ENCODE measurements around the gene TAP2.
"Not testable (repeated sequence)": the region's sequence is repeated elsewhere in the genome, so short reads cannot be mapped to it uniquely, and the experiment has no call there.

TAP2 gene

DNA sequence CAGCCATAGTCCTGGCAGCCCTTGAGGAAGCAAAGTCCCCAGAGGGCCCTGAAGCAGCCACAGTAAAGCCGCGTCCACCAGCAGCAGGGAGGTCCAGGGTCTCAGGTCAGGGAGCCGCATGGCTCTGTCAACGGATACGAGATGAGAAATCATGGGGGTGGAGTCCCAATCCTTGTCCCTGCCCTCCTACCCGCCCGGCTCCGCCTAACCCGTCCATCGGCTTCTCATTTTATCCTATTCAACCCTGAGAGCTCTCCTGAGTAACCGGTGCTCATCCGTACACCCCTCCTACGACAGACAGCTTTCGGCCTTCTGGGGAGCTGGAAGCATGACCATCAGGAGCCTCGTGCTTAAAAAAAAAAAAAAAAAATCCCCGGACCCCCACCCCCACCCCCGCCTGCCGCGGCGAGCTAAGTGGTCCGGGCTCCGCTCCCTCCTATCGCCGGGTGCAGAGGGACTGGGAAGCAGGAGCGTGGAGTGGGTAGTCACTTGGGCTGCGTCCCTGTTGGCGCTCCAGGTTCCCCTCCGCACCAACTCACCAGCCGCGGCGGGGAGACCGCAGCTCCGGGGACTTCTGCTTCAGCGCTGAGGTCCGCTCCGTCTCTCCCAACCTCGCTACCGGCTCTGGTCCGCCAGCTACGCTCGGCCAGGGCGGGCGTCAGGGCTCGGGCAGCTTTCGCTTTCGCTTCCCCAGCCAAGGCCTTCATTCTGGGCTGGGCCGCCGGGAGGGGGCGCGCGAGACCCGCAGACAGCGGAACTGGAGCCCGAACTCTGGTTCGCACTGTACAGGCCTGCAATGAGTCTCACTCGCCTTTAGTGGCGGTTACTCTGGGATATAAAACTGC lies at the start of gene TAP2:
Gene TAP2 (minus strand): TSS at position 626 of the 845 bp plus-strand sequence. CDS start 506 bp downstream, at position 120.
- no peak for DNase-seq (ENCODE audit: low read depth)

DNA sequence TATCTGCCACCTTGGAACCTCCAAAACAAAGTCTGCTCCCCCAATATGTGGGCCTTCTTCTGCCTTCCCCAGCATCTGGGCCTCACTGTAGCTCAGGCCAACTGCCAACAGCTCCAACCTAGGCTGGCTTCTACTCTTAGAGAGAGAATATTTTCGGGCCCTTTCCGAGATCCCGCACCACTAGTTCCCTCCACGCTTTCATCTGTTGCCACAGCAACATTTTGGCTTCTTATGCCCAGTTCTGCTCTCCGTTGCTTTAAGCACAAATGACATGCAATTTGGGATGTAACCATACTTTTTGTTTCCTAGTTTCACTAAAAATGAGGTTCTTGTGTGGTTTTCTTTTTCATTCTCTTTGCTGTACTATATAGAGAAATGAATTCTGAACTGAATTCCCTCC lies 49.1 kb upstream of the TAP2 start:
- no peak for DNase-seq (ENCODE audit: low read depth)

DNA sequence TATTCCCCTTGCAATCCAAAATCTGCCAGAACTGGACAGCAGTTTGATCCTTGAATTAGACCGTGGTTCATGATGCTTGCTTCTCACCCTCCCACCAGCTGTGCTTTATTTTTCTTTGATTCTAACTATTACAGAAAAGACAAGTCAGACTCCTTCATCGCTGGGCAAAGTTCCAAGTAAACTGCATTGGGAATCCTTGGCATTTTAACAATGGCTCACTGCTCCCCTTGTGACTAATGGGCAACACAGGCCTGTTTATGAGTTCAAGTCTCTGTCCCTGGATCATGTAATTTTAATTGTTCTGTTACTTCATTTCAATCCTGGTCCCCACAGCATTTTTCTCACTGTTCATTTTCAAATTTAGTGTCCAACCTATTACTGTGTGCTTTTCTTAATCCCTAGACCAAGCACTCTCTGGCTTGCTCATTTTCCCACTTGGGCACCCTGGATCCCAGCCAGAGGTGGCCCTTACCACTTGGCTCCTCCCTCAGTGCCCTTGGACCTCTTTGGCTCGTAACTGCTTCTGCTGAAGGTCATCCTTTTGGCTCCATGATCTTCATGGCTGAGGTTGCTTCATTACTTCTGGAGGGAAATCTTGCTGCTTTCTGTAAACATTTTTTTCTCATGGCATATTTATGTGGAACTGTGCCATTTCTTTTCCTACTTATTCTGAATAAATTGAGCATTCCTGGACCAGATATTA lies 48.3 kb upstream of the TAP2 start:
- peak; percentile 20 for DNase-seq (ENCODE audit: low read depth)

DNA sequence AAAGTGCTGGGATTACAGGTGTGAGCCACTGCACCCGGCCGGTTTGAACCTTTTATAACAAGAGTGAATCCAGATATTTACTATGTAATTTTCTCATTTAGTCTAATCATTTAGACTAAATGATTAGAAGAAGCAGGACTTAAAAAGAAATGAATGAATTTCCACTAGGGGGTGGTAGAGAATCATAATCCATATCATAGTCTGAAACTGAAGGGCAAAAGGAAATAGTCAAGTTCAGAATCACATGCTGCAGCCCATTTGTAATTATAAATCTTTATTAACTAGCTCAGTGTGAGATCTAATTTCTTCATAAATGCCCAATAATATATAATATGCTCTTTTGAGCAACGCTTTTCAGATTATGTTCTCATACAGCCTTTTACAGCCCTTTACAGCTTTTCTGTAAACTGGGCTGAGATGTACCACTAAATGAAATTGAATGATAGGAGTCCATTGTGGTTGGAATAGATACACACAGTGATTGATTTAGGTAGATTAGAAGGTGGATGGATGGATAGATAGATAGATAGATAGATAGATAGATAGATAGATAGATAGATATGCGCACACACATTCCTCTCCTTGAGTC lies 47.3 kb upstream of the TAP2 start:
- peak; percentile 34 for DNase-seq (ENCODE audit: low read depth)

DNA sequence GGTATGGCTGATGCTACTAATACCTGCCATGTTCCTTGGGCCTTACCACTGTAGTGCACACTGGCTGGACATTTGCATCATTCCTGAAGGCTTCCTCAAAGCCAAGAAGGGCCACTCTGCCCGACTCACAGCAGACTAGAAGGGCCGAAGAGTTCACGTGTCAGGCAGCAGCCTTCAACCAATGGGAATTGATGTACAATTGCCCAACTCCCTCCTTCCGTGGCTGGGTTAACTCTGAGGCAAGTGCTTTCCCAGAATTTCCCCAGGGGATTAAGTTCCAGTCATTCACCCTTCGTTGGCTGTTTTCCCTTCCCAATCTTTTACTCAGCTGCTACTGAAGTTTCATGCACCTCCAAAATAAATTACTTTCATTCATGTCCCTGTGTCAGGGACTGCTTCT lies 45.2 kb upstream of the TAP2 start:
- DNase-seq (ENCODE audit: low read depth), result peak; percentile 44

DNA sequence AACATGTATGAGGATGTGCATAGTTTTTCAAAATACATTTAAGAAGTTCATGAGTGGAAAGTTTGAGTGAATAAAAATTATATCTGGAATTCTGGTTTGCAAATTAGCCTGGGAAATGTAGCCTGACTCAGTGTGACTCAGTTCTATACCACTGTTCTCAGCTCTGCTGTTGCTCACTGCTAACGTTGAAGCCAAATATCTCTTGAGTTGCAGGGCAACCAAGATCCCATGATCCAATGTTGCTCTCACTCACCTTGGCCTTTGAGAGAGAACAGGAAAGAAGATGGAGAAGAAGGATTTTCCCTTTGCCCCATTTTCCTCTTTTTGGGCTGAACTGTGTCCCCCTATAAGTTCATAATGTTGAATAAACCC lies 44.3 kb upstream of the TAP2 start:
- DNase-seq (ENCODE audit: low read depth), result peak; percentile 30

DNA sequence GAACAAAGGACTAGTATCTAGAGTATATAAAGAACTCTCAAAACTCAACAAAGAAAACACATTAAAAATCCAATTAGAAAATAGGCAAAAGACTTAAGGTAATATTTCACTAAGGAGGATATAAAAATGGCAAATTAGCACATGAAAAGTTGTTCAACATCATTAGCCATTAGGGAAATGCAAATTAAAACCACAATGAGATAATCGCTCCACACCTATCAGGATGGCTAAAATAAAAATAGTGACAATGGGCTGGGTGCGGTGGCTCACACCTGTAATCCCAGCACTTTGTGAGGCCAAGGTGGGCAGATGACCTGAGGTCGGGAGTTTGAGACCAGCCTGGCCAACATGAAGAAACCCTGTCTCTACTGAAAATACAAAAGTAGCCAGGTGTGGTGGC lies 42.4 kb upstream of the TAP2 start:
- not testable (repeated sequence) for DNase-seq (ENCODE audit: low read depth)

DNA sequence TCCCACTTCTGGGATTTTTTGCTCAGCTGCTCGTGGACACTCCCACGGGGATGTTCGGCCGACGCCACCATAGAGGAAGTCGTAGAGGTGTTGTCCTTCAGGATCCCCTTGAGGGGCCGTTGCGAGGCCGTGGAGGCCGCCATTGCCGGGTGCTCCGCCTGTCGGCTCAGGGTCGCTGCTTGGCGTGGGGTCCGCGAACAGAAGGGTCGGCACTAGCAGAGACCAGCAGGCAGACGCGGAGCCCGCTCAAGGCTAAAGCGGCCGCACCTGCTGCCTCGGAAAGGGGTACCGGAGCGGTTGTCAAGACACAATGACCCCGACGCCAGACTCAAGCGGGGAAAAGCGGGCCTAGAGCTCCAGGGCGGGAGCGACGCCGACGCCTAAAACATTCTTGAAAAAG lies 41.2 kb upstream of the TAP2 start:
- DNase-seq (ENCODE audit: low read depth), result no peak

DNA sequence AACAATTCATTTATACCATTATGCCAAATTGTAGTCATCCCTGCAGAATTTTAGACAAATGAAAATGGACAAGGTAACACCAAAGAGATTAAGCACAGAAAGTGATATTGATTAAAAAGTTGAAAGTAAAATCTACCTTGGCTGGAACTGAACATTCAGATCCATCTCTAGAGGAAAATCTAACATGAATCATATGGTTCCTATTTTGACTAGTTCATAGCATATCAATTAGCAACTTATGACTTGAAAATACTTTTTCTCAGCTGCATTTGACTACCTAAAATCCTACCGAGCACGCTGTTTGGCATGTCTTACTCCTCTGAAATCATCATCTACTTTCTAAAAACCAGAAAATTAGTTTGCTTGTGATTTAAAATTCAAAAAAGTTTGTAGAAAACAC lies 38.1 kb upstream of the TAP2 start:
- DNase-seq (ENCODE audit: low read depth), result no peak

DNA sequence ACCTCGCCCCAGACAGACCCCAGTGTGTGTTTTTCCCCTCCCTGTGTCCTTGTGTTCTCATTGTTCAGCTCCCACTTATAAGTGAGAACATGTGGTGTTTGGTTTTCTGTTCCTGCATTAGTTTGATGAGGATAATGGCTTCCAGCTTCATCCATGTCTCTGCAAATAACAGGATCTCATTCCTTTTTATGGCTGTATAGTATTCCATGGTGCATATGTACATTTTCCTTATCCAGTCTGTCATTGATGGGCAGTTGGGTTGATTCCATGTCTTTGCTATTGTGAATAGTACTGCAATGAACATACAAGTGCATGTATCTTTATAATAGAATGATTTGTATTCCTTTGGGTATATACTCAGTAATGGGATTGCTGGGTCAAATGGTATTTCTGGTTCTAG lies 35.4 kb upstream of the TAP2 start:
- not testable (repeated sequence) for DNase-seq (ENCODE audit: low read depth)

DNA sequence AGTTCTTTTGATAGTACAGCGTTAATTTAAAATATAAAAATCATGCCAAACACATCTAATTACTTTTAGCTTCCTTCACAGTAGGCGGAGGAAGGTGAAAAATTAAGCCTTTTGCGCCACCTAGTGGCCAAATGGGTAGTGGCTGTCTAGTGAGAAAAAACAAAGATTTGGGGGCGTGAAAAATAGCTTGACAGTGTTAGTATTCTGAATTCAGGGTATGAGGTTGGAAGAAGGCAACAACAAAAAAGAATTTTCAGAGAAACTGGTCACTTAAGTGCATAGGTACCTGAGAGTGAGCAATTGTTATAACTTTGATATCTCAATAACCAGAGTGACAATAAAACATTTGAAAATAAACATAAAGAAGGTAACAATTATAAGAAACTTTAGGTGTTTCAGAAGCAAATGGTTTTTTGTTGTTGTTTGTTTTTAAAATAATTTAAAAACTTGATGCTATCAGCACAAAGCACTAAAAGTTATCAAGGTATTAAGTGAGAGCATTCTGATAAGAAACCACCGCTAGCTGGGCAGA lies 29.8 kb upstream of the TAP2 start:
- peak; percentile 11 for DNase-seq (ENCODE audit: low read depth)

DNA sequence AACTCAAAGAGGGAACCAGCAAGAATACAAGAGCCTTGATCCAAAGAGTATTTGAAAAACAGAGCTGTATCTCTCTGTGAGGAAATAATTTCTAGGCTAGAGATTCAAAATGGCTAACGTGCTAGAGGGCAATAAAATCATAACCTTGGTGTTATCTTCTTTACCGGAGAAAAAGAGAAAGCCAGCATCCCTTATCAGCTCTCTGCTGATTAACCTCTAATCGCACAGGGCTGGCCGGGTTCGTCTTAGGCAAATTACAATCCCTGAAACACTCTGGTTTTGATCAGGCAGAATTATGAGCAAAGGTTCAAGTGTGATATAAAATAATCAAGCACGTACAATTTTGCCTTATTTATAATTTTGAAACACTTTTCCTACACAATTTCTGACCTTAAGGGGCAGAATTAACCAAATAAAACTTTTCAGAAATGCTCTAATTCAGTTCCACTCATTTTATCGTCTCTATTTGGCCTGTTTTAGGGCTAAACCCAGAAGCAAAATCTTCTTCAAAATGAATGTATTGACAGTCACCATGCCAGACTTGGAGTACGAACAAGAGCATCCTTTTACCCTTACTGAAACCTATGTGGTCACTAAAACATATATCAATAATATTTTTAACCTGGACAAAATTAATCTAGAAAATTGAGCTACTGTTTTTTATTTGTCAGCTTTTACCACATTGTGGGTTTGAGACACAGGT lies 29.2 kb upstream of the TAP2 start:
- no peak for DNase-seq (ENCODE audit: low read depth)

DNA sequence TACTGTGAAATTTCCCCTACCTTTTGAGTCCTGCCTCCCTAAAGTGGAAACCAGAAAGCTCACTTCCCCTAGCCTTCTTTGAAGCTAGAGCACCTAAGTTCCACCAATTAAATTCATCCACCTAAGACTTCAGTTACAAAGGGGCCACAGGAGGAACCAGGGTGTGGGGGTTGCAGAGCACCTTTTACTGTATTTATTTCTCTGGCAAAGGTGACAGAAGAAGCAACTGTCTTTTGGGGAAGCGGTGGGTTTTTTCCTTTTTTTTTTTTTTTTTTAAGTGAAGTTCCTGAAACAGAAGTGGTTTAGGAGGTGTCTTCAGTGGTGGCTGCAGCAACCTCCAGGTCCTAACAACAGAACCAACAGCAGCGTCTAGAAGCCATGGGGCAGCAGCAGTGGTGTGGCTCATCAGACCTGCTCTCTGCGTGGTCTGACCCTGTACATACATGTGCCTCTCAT lies 28.5 kb upstream of the TAP2 start:
- DNase-seq (ENCODE audit: low read depth), result no peak

DNA sequence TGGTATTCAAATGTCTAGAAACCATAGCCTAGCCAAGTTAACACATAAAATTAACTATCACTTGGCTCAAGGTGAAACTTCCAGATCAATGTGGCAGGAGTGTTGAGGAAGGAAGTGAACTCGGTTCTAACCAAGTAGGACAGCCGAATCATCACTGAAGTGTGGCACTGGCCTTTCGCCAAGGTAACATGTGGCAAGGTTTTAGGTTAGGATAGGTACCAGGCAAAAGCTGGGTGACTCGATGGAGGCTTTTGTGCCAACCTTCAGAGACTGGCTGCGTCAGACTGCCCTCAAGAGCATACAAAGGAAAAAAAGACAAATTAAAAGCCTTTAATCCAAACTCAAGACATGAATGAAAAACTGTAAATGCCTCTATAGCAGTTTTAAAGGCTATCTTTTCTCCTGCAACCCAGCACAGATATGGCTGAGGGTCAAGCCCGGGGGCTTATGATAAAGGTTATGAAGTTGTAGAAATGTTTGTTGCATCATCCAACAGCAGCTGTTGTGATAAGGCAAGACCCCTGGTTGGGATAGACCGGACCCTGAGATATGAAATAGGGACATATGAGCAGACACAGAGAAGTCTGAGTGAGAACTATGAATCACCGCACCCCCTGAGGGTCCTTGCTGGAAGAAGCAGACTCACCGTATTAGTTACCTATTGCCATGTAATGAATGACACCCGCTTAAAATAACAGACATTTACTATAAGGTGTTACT lies 27.3 kb upstream of the TAP2 start:
- DNase-seq (ENCODE audit: low read depth), result no peak

DNA sequence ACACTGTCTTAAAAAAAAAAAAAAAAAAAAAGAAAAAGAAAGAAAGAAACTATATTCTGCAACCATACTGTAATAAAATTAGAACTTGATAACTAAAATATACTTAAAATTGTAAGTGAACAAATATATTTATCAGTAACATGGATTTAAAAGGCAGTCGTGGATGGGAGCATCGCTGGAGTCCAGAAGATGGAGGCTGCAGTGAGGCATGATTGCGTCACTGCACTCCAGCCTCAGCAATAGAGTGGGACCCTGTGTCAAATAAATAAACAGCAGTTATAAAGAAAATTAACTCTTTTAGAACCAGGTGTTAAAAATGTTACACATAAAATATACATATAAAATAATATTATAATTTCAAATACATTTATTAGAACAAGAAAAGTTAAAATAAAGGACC lies 24.2 kb upstream of the TAP2 start:
- DNase-seq (ENCODE audit: low read depth), result no peak

DNA sequence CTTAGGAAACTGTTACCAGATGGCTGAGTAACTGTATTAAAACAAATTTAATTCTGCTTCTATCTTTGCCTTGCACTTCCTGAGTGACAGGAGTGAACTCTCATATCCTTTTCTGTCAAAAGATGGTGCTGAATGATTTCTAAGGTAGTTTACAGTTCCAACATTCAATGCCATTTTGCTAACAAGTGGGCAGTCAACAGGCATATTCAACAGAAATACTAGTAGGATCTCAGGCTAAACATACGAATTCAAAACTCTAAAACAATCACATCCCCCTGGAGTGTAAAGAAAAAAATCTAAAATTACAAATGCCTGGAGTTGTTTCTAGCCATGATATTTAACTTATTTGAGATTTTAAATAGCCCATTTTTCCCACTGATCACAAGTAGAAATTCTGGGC lies 22.1 kb upstream of the TAP2 start:
- no peak for DNase-seq (ENCODE audit: low read depth)

DNA sequence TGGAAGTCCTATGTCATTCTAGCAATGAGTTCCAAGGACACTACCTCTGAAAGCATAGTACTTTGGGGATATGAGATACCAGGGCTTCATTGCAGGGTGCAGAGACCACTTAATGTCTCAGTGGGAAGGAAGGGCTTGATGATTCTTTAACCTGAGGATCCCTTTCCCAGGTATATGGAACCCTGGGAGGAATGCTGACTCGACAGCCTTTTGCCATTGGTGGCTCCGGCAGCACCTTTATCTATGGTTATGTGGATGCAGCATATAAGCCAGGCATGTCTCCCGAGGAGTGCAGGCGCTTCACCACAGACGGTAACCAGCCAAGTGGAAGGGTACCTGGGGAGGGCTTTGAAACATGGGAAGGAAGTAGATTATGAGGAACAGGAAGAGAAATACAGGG lies 19.7 kb upstream of the TAP2 start:
- DNase-seq (ENCODE audit: low read depth), result no peak

DNA sequence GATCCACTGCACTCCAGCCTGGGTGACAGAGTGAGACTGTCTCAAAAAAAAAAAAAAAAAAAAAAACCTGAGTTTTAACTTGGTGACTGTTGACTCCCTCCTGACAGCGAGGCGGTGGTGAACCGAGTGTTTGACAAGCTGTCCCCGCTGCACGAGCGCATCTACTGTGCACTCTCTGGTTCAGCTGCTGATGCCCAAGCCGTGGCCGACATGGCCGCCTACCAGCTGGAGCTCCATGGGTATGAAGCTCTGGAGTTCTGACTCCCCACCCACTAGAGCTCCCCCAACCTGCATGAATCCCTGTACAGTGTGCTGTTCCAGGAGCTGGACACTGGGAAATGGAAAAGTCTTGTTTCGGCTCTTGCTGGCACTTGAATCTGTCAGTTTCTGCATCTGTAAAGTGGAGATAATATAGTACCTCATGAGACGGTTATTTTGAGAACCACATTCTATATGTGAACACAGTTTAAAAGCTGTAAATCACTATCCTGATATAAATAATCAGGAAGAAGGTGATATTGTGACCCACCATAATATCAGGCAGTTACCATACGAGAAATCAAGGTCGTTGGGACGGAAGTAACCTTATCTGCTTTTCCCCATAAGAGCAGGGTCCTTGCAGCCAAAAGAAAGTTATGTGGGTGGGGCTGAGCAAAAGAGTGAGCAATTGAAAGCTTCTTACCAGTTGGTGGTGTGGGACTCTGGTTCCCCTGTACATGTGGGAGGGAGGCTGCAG lies 18.8 kb upstream of the TAP2 start:
- DNase-seq (ENCODE audit: low read depth), result no peak

DNA sequence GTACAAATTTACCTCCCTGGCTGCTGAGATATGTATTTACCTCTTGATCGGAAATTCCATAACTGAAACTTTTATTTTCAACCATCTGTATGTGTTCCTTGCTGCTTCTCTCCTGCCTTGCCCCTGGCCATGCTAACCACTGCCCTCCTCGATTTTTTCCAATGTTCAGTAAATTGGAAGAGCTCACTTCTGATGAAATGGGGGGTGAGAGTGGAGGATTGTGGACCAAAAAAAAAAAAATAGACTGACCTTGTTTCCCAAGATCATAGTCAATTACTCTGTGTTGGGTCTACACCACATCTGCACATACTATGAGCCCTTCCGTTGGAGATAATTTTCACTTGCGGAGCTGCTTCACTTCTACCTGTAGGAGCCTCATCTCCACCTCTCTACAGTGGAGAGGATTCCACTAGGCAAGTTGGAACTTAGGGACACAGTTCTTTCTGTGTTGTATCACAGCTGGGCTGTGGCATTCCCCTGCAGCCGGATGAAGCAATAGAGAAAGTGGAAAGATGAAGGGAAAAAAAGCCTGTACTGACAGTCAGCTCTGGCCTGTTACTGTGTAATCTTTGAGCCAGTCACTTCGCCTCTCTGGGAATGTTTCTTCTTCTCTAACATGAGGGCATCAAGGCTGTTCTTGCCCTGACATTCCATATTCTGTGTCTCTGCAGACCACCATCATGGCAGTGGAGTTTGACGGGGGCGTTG lies 17.1 kb upstream of the TAP2 start:
- no peak for DNase-seq (ENCODE audit: low read depth)

Data from GM04503 (cell line).